IMR-90 (cell line): ENCODE data around the gene ANO9. TPM values are rescaled to one million over a fixed set of nuclear protein-coding genes. Genes with fewer than 3 reads are reported as not detected.

Experiments
- ATAC-seq: fragments of 200-7000 bp; cut with Tn5 transposase; 2 replicates; pipeline ENCODE4 v1.9.1; 2020; ENCODE audit warnings: low read depth, mild to moderate bottlenecking, moderate library complexity
- BruUV-seq: library from RNA; stranded (reverse); fragments of 400-500 nt; replicated peaks from 2 replicates; lab custom pipeline; 2021; lab: Mats Ljungman, UMichigan
- CTCF ChIA-PET: fragments of 300-600 bp; formaldehyde crosslinking; extraction: SDS; loops from one replicate; lab custom pipeline; 2021; ENCODE audit warnings: antibody characterized with exemption; lab: Yijun Ruan, JAX
- POLR2A ChIA-PET: fragments of 300-600 bp; sonication (Branson Sonifier 250); formaldehyde crosslinking; loops from one replicate; lab custom pipeline; 2022; ENCODE audit warnings: antibody characterized with exemption; ENCODE audit not compliant: unreplicated experiment; lab: Charles Lee
- DNase-seq: peaks from one replicate; pipeline ENCODE4 v3.0.0; 2013
- H2AFZ ChIP-seq: replicated peaks from 2 replicates; pipeline ENCODE3; 2013; ENCODE audit warnings: low read length, mild to moderate bottlenecking; ENCODE audit not compliant: poor library complexity
- H2AK5ac ChIP-seq: 2 replicates; pipeline ENCODE4 v1.6.1; 2013; ENCODE audit warnings: low read depth, low read length, inconsistent platforms
- H2AK9ac ChIP-seq: replicated peaks from 2 replicates; pipeline ENCODE3; 2013; ENCODE audit warnings: mild to moderate bottlenecking, low read depth, low read length, moderate library complexity; ENCODE audit not compliant: poor library complexity
- H2BK120ac ChIP-seq: 2 replicates; pipeline ENCODE4 v1.6.1; 2013; ENCODE audit warnings: low read depth, low read length, inconsistent platforms
- H2BK15ac ChIP-seq: 3 replicates; pipeline ENCODE4 v1.6.1; 2013; ENCODE audit warnings: low read depth, low read length, inconsistent platforms
- H2BK20ac ChIP-seq: 2 replicates; pipeline ENCODE4 v1.6.1; 2013; ENCODE audit warnings: low read depth, mild to moderate bottlenecking, inconsistent platforms, low read length, moderate library complexity
- H2BK5ac ChIP-seq: 2 replicates; pipeline ENCODE4 v1.6.1; 2013; ENCODE audit warnings: mild to moderate bottlenecking, low read depth, low read length, inconsistent platforms; ENCODE audit not compliant: poor library complexity, severe bottlenecking
- H3K14ac ChIP-seq: replicated peaks from 2 replicates; pipeline ENCODE4 v1.6.1; 2013; ENCODE audit warnings: low read depth, low read length, inconsistent platforms
- H3K18ac ChIP-seq: 2 replicates; pipeline ENCODE4 v1.6.1; 2013; ENCODE audit warnings: low read depth, low read length, control low read depth
- H3K23ac ChIP-seq: 2 replicates; pipeline ENCODE4 v1.6.1; 2013; ENCODE audit warnings: low read depth, low read length, inconsistent platforms
- H3K27ac ChIP-seq: 2 replicates; pipeline ENCODE4 v1.5.1; 2013; ENCODE audit warnings: mild to moderate bottlenecking, control low read depth, low read length; ENCODE audit not compliant: insufficient read depth
- H3K27me3 ChIP-seq: 2 replicates; pipeline ENCODE4 v1.6.1; 2013; ENCODE audit warnings: low read length; ENCODE audit not compliant: control insufficient read depth, insufficient read depth
- H3K36me3 ChIP-seq: 2 replicates; pipeline ENCODE4 v1.6.1; 2013; ENCODE audit warnings: low read length, mixed read lengths; ENCODE audit not compliant: control insufficient read depth, insufficient read depth
- H3K4ac ChIP-seq: 2 replicates; pipeline ENCODE4 v1.6.1; 2013; ENCODE audit warnings: low read depth, low read length, inconsistent platforms
- H3K4me1 ChIP-seq: 2 replicates; pipeline ENCODE4 v1.6.1; 2013; ENCODE audit warnings: low read length, mixed read lengths; ENCODE audit not compliant: control insufficient read depth, insufficient read depth
- H3K4me2 ChIP-seq: 2 replicates; pipeline ENCODE4 v1.6.1; 2013; ENCODE audit warnings: low read depth, mild to moderate bottlenecking, control low read depth, low read length, moderate library complexity
- H3K4me3 ChIP-seq: 2 replicates; pipeline ENCODE4 v1.5.1; 2013; ENCODE audit warnings: low read depth, mild to moderate bottlenecking, control low read depth, low read length, moderate library complexity; ENCODE audit not compliant: insufficient read depth
- H3K56ac ChIP-seq: 2 replicates; pipeline ENCODE4 v1.6.1; 2013; ENCODE audit warnings: low read length, inconsistent platforms; ENCODE audit not compliant: insufficient read depth; ENCODE audit errors: extremely low read depth
- H3K79me1 ChIP-seq, 2 experiments: 2 replicates each; pipeline ENCODE4 v1.6.1; 2013; ENCODE audit warnings: low read length in 2 of 2, inconsistent platforms in 1 of 2, low read depth in 1 of 2
- H3K9ac ChIP-seq: 2 replicates; pipeline ENCODE4 v1.6.1; 2013; ENCODE audit warnings: low read depth, low read length, control low read depth
- H3K9me1 ChIP-seq: 2 replicates; pipeline ENCODE4 v1.6.1; 2013; ENCODE audit warnings: low read length, inconsistent platforms; ENCODE audit not compliant: insufficient read depth
- H3K9me3 ChIP-seq: 2 replicates; pipeline ENCODE4 v1.6.1; 2013; ENCODE audit warnings: low read length; ENCODE audit not compliant: control insufficient read depth, insufficient read depth
- H4K20me1 ChIP-seq: 2 replicates; pipeline ENCODE4 v1.6.1; 2013; ENCODE audit warnings: low read length, inconsistent platforms; ENCODE audit not compliant: insufficient read depth
- H4K5ac ChIP-seq: 2 replicates; pipeline ENCODE4 v1.6.1; 2013; ENCODE audit warnings: mild to moderate bottlenecking, low read depth, low read length, control low read depth
- H4K8ac ChIP-seq, 2 experiments: 2 replicates each; pipeline ENCODE4 v1.6.1; 2013; ENCODE audit warnings: low read depth in 2 of 2, low read length in 2 of 2, control low read depth in 1 of 2, inconsistent platforms in 1 of 2
- H4K91ac ChIP-seq: 2 replicates; pipeline ENCODE4 v1.6.1; 2013; ENCODE audit warnings: low read depth, low read length, inconsistent platforms; ENCODE audit not compliant: insufficient read depth
- BHLHE40 ChIP-seq: fragments of 150-350 bp; IDR thresholded peaks from 2 replicates; pipeline ENCODE4 v1.6.1; 2016; ENCODE audit warnings: mild to moderate bottlenecking, low read depth, low read length
- CEBPB ChIP-seq: IDR thresholded peaks from 2 replicates; pipeline ENCODE4 v1.6.1; 2012; ENCODE audit warnings: low read depth, low read length, improper control_type of control experiment
- CTCF ChIP-seq: conservative IDR thresholded peaks from 2 replicates; pipeline ENCODE4 v1.5.1; 2012; ENCODE audit warnings: mild to moderate bottlenecking, low read depth, low read length, improper control_type of control experiment
- ELK1 ChIP-seq: fragments of 150-350 bp; IDR thresholded peaks from 2 replicates; pipeline ENCODE4 v1.6.1; 2016; ENCODE audit warnings: low read depth, mild to moderate bottlenecking, low read length, moderate library complexity, borderline replicate concordance
- FOS ChIP-seq: fragments of 150-350 bp; IDR thresholded peaks from 2 replicates; pipeline ENCODE4 v1.6.1; 2016; ENCODE audit warnings: low read depth, low read length
- MAFK ChIP-seq: IDR thresholded peaks from 2 replicates; pipeline ENCODE4 v1.6.1; 2012; ENCODE audit warnings: low read depth, low read length, improper control_type of control experiment
- MAZ ChIP-seq: IDR thresholded peaks from 2 replicates; pipeline ENCODE4 v1.6.1; 2012; ENCODE audit warnings: low read depth, mild to moderate bottlenecking, low read length, improper control_type of control experiment, moderate library complexity, borderline replicate concordance
- MXI1 ChIP-seq: IDR thresholded peaks from 2 replicates; pipeline ENCODE4 v1.6.1; 2012; ENCODE audit warnings: low read depth, mild to moderate bottlenecking, low read length, moderate library complexity, borderline replicate concordance
- NFE2L2 ChIP-seq: fragments of 150-350 bp; IDR thresholded peaks from 2 replicates; pipeline ENCODE4 v1.6.1; 2016; ENCODE audit warnings: low read depth, mild to moderate bottlenecking, low read length
- POLR2A ChIP-seq: IDR thresholded peaks from 2 replicates; pipeline ENCODE4 v1.6.1; 2012; ENCODE audit warnings: mild to moderate bottlenecking, low read depth, low read length
- RAD21 ChIP-seq: IDR thresholded peaks from 2 replicates; pipeline ENCODE4 v1.6.1; 2012; ENCODE audit warnings: low read length, improper control_type of control experiment
- RCOR1 ChIP-seq: IDR thresholded peaks from 2 replicates; pipeline ENCODE4 v1.6.1; 2012; ENCODE audit warnings: mild to moderate bottlenecking, low read length, improper control_type of control experiment; ENCODE audit not compliant: insufficient replicate concordance
- RFX5 ChIP-seq: IDR thresholded peaks from 2 replicates; pipeline ENCODE4 v1.8.0; 2012; ENCODE audit warnings: low read depth, mild to moderate bottlenecking, low read length, moderate library complexity
- SMC3 ChIP-seq: fragments of 150-350 bp; IDR thresholded peaks from 2 replicates; pipeline ENCODE4 v1.6.1; 2016; ENCODE audit warnings: low read depth, mild to moderate bottlenecking, antibody characterized with exemption, low read length, moderate library complexity
- USF2 ChIP-seq: fragments of 150-350 bp; IDR thresholded peaks from 2 replicates; pipeline ENCODE4 v1.6.1; 2017; ENCODE audit warnings: mild to moderate bottlenecking, antibody characterized with exemption, low read length, low read depth
- WGBS, 2 experiments: methylation state at CpG; one replicate each; pipeline versions ENCODE4 v1.1.5 to v1.1.7; 2013; ENCODE audit warnings: missing lambda C conversion rate in 2 of 2; ENCODE audit not compliant: insufficient read length in 1 of 2; ENCODE audit errors: extremely low coverage in 2 of 2; 5-methylcytosine and 5-hydroxymethylcytosine counted together
- dilution Hi-C: fragments of 300-500 bp; cut with HindIII; formaldehyde crosslinking; loops from one replicate; pipeline ENCODE4 v1.14.3; 2018; ENCODE audit warnings: low sequenced_read_pairs; ENCODE audit not compliant: unreplicated experiment
- in situ Hi-C: fragments of 300-500 bp; cut with MboI; formaldehyde crosslinking; loops from 3 replicates; pipeline ENCODE4 v1.14.3; 2019; ENCODE audit warnings: low sequenced_read_pairs, inconsistent platforms, mixed read lengths
- intact Hi-C: fragments of 100-400 bp; cut with micrococcal nuclease; formaldehyde crosslinking; loops from 2 replicates; pipeline ENCODE4 v1.10.0; 2022
- polyA plus RNA-seq, 3 experiments: library from polyadenylated mRNA; depleted of rRNA; stranded (reverse); fragments of >200 nt; gene quantifications; 2 replicates each; pipeline ENCODE4 v1.2.3, GENCODE V29; 2012; ENCODE audit warnings: low replicate concordance in 1 of 3
- total RNA-seq: library from RNA; depleted of rRNA; stranded (reverse); fragments of >200 nt; gene quantifications from 2 replicates; pipeline ENCODE4 v1.2.3, GENCODE V29; 2012

Gene ANO9
- total and polyA plus RNA-seq, 2 of the 4 experiments (the other 2 are of a cell fraction) = not detected

GRCh38 chr11:489610-490185 lies 47.9 kb upstream of the ANO9 start:
- Histone ChIP-seq H4K91ac (no peak overlapping the region), H3K4me3 (no peak overlapping the region), H3K79me1 (peaks cover 0 to 16% of the 10 kb centered on the region in 2 experiments; a peak in 2 of 4 replicates), H3K9ac (no peak overlapping the region), H2BK5ac (no peak overlapping the region), H2AFZ (no peak overlapping the region), H3K9me1 (no peaks in the 10 kb centered on the region), H4K5ac (no peak overlapping the region), H2BK20ac (no peak overlapping the region), H3K4me1 (no peaks in the 10 kb centered on the region), H2BK15ac (no peak overlapping the region), H3K14ac (no peak overlapping the region), H3K36me3 (peaks cover 29% of the 10 kb centered on the region), H2AK5ac (no peak overlapping the region), H2BK120ac (no peak overlapping the region), H3K9me3 (no peaks in the 10 kb centered on the region), H3K4me2 (no peak overlapping the region), H3K56ac (no peak overlapping the region), H3K27me3 (no peaks in the 10 kb centered on the region), H4K8ac (no peak overlapping the region), H4K20me1 (peaks cover under 1% of the 10 kb centered on the region; the same call in 1 of the 2 replicates), H3K4ac (no peak overlapping the region), H3K23ac (no peak overlapping the region), H3K18ac (no peak overlapping the region), H2AK9ac (no peak overlapping the region), H3K27ac (no peak overlapping the region)
- ATAC-seq = no peak
- intact Hi-C loops (no loop called here), dilution Hi-C loops (no loop called here), in situ Hi-C loops (no loop called here)
- ChIA-PET CTCF (no interaction called here), POLR2A (no interaction called here)
- no peak for DNase-seq
- WGBS, 2 experiments = 98% methylated on average over 27 of the region's 37 CpGs; no CpG with 5 or more reads in 1 of the 2 experiments
- no peak for TF ChIP-seq NFE2L2
- TF ChIP-seq MAFK = no peak
- TF ChIP-seq FOS = no peak
- TF ChIP-seq RAD21 = no peak
- no peak for TF ChIP-seq RFX5
- TF ChIP-seq POLR2A = no peak
- TF ChIP-seq CTCF = no peak
- TF ChIP-seq CEBPB = no peak
- no peak for TF ChIP-seq ELK1
- no peak for TF ChIP-seq BHLHE40
- TF ChIP-seq MXI1 = no peak
- no peak for TF ChIP-seq MAZ
- no peak for TF ChIP-seq SMC3
- TF ChIP-seq USF2 = no peak
- no peak for TF ChIP-seq RCOR1
- BruUV-seq = no TSS peak
